ENCODE results near the gene C19orf53.

- no peak for TF ChIP-seq CTCF (IDR thresholded peaks at IDR 0.05)
- no peak for TF ChIP-seq POLR2AphosphoS5 (IDR thresholded peaks at IDR 0.05)
- TF ChIP-seq POLR2A (IDR thresholded peaks at IDR 0.05), result no peak
Measured at GRCh38 chr19:13732337-13732736, 41.9 kb upstream of the C19orf53 start.
